Measurements from ENCODE around the gene SPP1.

DNA sequence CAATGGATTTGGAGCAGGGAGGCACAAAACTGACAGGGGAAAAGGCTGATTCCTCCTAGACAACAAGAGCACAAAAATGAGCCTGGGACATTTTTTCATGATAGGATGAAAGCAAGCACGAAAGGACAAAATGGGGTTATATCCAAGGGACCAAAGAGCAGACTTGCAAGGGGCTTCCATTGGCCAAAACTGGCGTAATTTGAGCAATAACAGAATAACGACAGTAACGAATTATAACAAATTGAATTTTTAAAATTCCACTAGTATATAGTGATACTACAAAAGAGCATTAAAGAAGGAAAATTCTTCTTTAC is 10.3 kb downstream of the SPP1 start:
- TF ChIP-seq POLR2A (IDR thresholded peaks at IDR 0.05; ENCODE audit: borderline replicate concordance, extremely low read depth, insufficient read depth, insufficient read length) (no peak), SP1 (IDR thresholded peaks at IDR 0.05; ENCODE audit: low read depth) (no peak), ZNF274 (IDR thresholded peaks at IDR 0.05; ENCODE audit: low read depth, low read length) (no peak), EZH2 (IDR thresholded peaks at IDR 0.05) (no peak)
